Measurements from ENCODE around the gene LYRM1.

The LYRM1 gene

GRCh38 chr16:20883554-20884239, 16.9 kb upstream of the LYRM1 start:
- 0 out of 2 replicates have a peak overlapping the region, but pooled peaks have one; percentile 1 for H3K4me2 ChIP-seq (ENCODE audit: low read length)
- no peak for TF ChIP-seq EZH2phosphoT487 (IDR thresholded peaks at IDR 0.05; ENCODE audit: borderline replicate concordance, low read length)
- TF ChIP-seq, protein P1, sequence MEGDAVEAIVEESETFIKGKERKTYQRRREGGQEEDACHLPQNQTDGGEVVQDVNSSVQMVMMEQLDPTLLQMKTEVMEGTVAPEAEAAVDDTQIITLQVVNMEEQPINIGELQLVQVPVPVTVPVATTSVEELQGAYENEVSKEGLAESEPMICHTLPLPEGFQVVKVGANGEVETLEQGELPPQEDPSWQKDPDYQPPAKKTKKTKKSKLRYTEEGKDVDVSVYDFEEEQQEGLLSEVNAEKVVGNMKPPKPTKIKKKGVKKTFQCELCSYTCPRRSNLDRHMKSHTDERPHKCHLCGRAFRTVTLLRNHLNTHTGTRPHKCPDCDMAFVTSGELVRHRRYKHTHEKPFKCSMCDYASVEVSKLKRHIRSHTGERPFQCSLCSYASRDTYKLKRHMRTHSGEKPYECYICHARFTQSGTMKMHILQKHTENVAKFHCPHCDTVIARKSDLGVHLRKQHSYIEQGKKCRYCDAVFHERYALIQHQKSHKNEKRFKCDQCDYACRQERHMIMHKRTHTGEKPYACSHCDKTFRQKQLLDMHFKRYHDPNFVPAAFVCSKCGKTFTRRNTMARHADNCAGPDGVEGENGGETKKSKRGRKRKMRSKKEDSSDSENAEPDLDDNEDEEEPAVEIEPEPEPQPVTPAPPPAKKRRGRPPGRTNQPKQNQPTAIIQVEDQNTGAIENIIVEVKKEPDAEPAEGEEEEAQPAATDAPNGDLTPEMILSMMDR (IDR thresholded peaks at IDR 0.05; ENCODE audit: low read depth, low read length, poor library complexity, severe bottlenecking): no peak
- H3K9me2 ChIP-seq (replicated peaks; ENCODE audit: control insufficient read depth, low read length): no peaks in the 10 kb centered on the region
- no peaks in the 10 kb centered on the region for H3F3A ChIP-seq (ENCODE audit: control insufficient read depth, insufficient read depth)
- no peak overlapping the region for H3K27ac ChIP-seq (ENCODE audit: low read depth, low read length)
- H3K79me2 ChIP-seq (ENCODE audit: control insufficient read depth, low read length): peaks cover under 1% of the 10 kb centered on the region; the same call in 1 of the 2 replicates
- no peaks in the 10 kb centered on the region for H3K27me3 ChIP-seq (ENCODE audit: control insufficient read depth, low read length)
- H3K4me1 ChIP-seq (ENCODE audit: control insufficient read depth, low read length): peaks cover 12% of the 10 kb centered on the region
- no peaks in the 10 kb centered on the region for H4K20me1 ChIP-seq (ENCODE audit: control insufficient read depth, insufficient read depth, low read depth, low read length)
- H3K36me3 ChIP-seq (ENCODE audit: control insufficient read depth, low read length): no peaks in the 10 kb centered on the region
- H3K4me3 ChIP-seq (ENCODE audit: low read length): no peak overlapping the region
- H3K9me3 ChIP-seq (ENCODE audit: control insufficient read depth, insufficient read depth, low read length): no peaks in the 10 kb centered on the region

GRCh38 chr16:20884240-20884556, 16.4 kb upstream of the LYRM1 start:
- Histone ChIP-seq H3K4me2 (ENCODE audit: low read length) (no peak overlapping the region), H3K4me3 (ENCODE audit: low read length) (no peak overlapping the region), H3K27me3 (ENCODE audit: control insufficient read depth, low read length) (no peaks in the 10 kb centered on the region), H3F3A (ENCODE audit: control insufficient read depth, insufficient read depth) (no peaks in the 10 kb centered on the region), H3K9me3 (ENCODE audit: control insufficient read depth, insufficient read depth, low read length) (no peaks in the 10 kb centered on the region), H3K27ac (ENCODE audit: low read depth, low read length) (no peak overlapping the region), H3K9me2 (replicated peaks; ENCODE audit: control insufficient read depth, low read length) (no peaks in the 10 kb centered on the region), H3K4me1 (ENCODE audit: control insufficient read depth, low read length) (peaks cover 12% of the 10 kb centered on the region), H4K20me1 (ENCODE audit: control insufficient read depth, insufficient read depth, low read depth, low read length) (no peaks in the 10 kb centered on the region), H3K79me2 (ENCODE audit: control insufficient read depth, low read length) (no peaks in the 10 kb centered on the region), H3K36me3 (ENCODE audit: control insufficient read depth, low read length) (no peaks in the 10 kb centered on the region)
- TF ChIP-seq, protein P1 (IDR thresholded peaks at IDR 0.05; ENCODE audit: low read depth, low read length, poor library complexity, severe bottlenecking): no peak
- TF ChIP-seq EZH2phosphoT487 (IDR thresholded peaks at IDR 0.05; ENCODE audit: borderline replicate concordance, low read length): no peak

DNA sequence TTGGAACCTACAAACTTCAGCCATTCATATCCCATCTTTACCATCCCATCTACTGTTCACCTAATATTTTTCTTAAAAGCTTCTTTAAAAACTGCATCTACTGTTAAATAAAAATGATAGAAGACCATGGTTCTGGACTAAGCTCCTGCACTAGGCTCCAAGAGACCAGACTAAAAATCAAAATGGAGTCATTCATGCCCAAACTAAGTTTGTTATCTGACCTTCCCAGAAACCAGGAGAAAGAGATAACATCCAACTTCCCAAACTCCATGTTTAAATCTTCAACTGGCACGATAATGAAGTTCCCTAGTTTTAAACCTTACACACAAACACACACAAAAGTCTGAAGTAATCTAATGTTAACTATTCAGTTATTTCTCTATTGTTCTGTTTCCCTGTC, 14.3 kb upstream of the LYRM1 start:
- no peaks in the 10 kb centered on the region for H3F3A ChIP-seq (ENCODE audit: control insufficient read depth, insufficient read depth)
- H3K4me1 ChIP-seq (ENCODE audit: control insufficient read depth, low read length): peaks cover 12% of the 10 kb centered on the region
- H3K79me2 ChIP-seq (ENCODE audit: control insufficient read depth, low read length): no peaks in the 10 kb centered on the region; the same call in 1 of the 2 replicates
- no peaks in the 10 kb centered on the region for H3K9me2 ChIP-seq (replicated peaks; ENCODE audit: control insufficient read depth, low read length)
- no peak overlapping the region for H3K4me3 ChIP-seq (ENCODE audit: low read length)
- no peak overlapping the region for H3K4me2 ChIP-seq (ENCODE audit: low read length)
- no peaks in the 10 kb centered on the region for H3K36me3 ChIP-seq (ENCODE audit: control insufficient read depth, low read length)
- no peak for TF ChIP-seq EZH2phosphoT487 (IDR thresholded peaks at IDR 0.05; ENCODE audit: borderline replicate concordance, low read length)
- TF ChIP-seq, protein P1 (IDR thresholded peaks at IDR 0.05; ENCODE audit: low read depth, low read length, poor library complexity, severe bottlenecking): no peak
- no peaks in the 10 kb centered on the region for H3K27me3 ChIP-seq (ENCODE audit: control insufficient read depth, low read length)
- H3K9me3 ChIP-seq (ENCODE audit: control insufficient read depth, insufficient read depth, low read length): no peaks in the 10 kb centered on the region
- H4K20me1 ChIP-seq (ENCODE audit: control insufficient read depth, insufficient read depth, low read depth, low read length): no peaks in the 10 kb centered on the region
- no peak overlapping the region for H3K27ac ChIP-seq (ENCODE audit: low read depth, low read length)
